Measurements from ENCODE around the gene CFAP58. TPM values are rescaled to one million over a fixed set of nuclear protein-coding genes. Genes with fewer than 3 reads are reported as not detected.

CFAP58 gene
- polyA plus RNA-seq, 3 donors: 0.16 TPM; not detected in 2

DNA sequence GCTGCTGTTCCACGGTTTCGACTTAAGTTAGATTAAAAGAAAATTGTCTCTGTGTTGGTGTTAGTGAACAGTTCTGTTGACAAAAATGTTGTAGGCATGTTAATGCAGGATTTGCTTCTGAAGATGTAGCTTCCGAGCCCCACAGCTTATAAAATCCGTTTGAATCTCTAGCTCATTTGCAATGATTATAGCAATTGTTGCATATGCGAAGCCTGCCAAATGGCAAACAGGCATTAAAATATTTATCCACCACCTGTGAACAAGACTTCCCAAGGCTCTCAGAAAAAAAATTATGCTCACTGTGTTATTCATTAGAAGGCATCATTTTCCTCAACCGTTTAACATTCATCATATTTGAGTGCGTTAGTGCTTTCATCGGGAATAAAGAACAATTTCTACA lies 14.3 kb downstream of the CFAP58 start:
- H3K4me1 ChIP-seq (ENCODE audit: control insufficient read depth in 1 of 2, insufficient read depth in 2 of 2, low read length in 2 of 2): no peaks in the 10 kb centered on the region
- TF ChIP-seq, protein P1, sequence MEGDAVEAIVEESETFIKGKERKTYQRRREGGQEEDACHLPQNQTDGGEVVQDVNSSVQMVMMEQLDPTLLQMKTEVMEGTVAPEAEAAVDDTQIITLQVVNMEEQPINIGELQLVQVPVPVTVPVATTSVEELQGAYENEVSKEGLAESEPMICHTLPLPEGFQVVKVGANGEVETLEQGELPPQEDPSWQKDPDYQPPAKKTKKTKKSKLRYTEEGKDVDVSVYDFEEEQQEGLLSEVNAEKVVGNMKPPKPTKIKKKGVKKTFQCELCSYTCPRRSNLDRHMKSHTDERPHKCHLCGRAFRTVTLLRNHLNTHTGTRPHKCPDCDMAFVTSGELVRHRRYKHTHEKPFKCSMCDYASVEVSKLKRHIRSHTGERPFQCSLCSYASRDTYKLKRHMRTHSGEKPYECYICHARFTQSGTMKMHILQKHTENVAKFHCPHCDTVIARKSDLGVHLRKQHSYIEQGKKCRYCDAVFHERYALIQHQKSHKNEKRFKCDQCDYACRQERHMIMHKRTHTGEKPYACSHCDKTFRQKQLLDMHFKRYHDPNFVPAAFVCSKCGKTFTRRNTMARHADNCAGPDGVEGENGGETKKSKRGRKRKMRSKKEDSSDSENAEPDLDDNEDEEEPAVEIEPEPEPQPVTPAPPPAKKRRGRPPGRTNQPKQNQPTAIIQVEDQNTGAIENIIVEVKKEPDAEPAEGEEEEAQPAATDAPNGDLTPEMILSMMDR (IDR thresholded peaks at IDR 0.05): no peak
- H3K27ac Mint-ChIP-seq: no peak overlapping the region
- no peaks in the 10 kb centered on the region for H3K79me2 ChIP-seq (ENCODE audit: insufficient read depth, low read length)
- no peaks in the 10 kb centered on the region for H4K20me1 ChIP-seq (ENCODE audit: insufficient read depth, low read length)
- H3K4me2 ChIP-seq (replicated peaks; ENCODE audit: extremely low read depth, low read length, poor library complexity, severe bottlenecking): no peak overlapping the region
- H3K4me1 Mint-ChIP-seq: no peaks in the 10 kb centered on the region
- peaks cover 12 to 13% of the 10 kb centered on the region in 2 donors for H3K9me3 ChIP-seq (replicated peaks in 1 of 2; ENCODE audit: control insufficient read depth in 1 of 2, insufficient read depth in 1 of 2, low read length in 2 of 2)
- no peaks in the 10 kb centered on the region for H3K36me3 Mint-ChIP-seq
- no peak overlapping the region for H3K4me3 Mint-ChIP-seq
- peaks cover 0 to 9% (median 5%) of the 10 kb centered on the region in 3 donors for H3K27me3 Mint-ChIP-seq (ENCODE audit: low read depth in 3 of 3)
- 69% methylated on average over 2 of the region's 8 CpGs for WGBS (ENCODE audit: insufficient coverage)
- peaks cover 0 to 15% (median 11%) of the 10 kb centered on the region in 7 donors for H3K9me3 Mint-ChIP-seq
- H3K36me3 ChIP-seq (replicated peaks in 1 of 2; ENCODE audit: control insufficient read depth in 1 of 2, insufficient read depth in 2 of 2, low read length in 2 of 2): no peaks in the 10 kb centered on the region
- no peak overlapping the region for H3K27ac ChIP-seq (ENCODE audit: low read depth in 1 of 2, low read length in 2 of 2)
- no peak for DNase-seq
- no peak overlapping the region for H3K4me3 ChIP-seq (replicated peaks in 1 of 3; ENCODE audit: low read depth in 2 of 3, low read length in 3 of 3)
- H3K27me3 ChIP-seq (ENCODE audit: control insufficient read depth in 2 of 2, insufficient read depth in 2 of 2, low read length in 2 of 2): peaks cover 2 to 12% of the 10 kb centered on the region in 2 donors
- no peak overlapping the region for H3K9ac ChIP-seq (ENCODE audit: insufficient read depth, low read length, poor library complexity, severe bottlenecking)
- no peak overlapping the region for H2AFZ ChIP-seq (ENCODE audit: insufficient read depth, low read depth, low read length, poor library complexity, severe bottlenecking)
- intact Hi-C loops (cut with micrococcal nuclease): no loop called here

DNA sequence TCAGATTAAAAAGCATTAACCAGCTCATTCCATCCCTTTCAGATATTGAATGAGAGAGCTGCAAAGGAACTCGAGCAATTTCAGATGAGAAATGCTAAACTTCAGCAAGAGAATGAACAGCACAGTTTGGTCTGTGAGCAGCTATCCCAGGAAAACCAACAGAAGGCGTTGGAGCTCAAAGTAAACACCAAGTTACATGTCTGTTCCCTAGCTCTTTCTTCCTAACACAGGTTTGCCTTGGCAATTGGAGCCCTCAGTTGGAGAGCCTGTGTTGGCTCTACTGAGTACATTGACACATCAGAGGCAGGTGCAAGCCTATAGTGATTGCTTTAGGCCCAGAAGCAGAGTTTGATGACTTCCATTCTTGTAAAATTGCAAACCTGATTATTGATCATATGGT lies 14.7 kb downstream of the CFAP58 start:
- H3K27me3 Mint-ChIP-seq (ENCODE audit: low read depth in 3 of 3): peaks cover 0 to 9% (median 5%) of the 10 kb centered on the region in 3 donors
- intact Hi-C loops (cut with micrococcal nuclease): no loop called here

More for the DNA sequence above, 14.7 kb downstream of the CFAP58 start:
- Histone ChIP-seq H3K9me3 (replicated peaks in 1 of 2; ENCODE audit: control insufficient read depth in 1 of 2, insufficient read depth in 1 of 2, low read length in 2 of 2) (peaks cover 12 to 13% of the 10 kb centered on the region in 2 donors), H3K4me2 (replicated peaks; ENCODE audit: extremely low read depth, low read length, poor library complexity, severe bottlenecking) (no peak overlapping the region), H4K20me1 (ENCODE audit: insufficient read depth, low read length) (no peaks in the 10 kb centered on the region), H2AFZ (ENCODE audit: insufficient read depth, low read depth, low read length, poor library complexity, severe bottlenecking) (no peak overlapping the region), H3K79me2 (ENCODE audit: insufficient read depth, low read length) (no peaks in the 10 kb centered on the region), H3K9ac (ENCODE audit: insufficient read depth, low read length, poor library complexity, severe bottlenecking) (no peak overlapping the region), H3K27ac (ENCODE audit: low read depth in 1 of 2, low read length in 2 of 2) (no peak overlapping the region), H3K27me3 (ENCODE audit: control insufficient read depth in 2 of 2, insufficient read depth in 2 of 2, low read length in 2 of 2) (peaks cover 2 to 12% of the 10 kb centered on the region in 2 donors), H3K36me3 (replicated peaks in 1 of 2; ENCODE audit: control insufficient read depth in 1 of 2, insufficient read depth in 2 of 2, low read length in 2 of 2) (no peaks in the 10 kb centered on the region), H3K4me3 (replicated peaks in 1 of 3; ENCODE audit: low read depth in 2 of 3, low read length in 3 of 3) (no peak overlapping the region), H3K4me1 (ENCODE audit: control insufficient read depth in 1 of 2, insufficient read depth in 2 of 2, low read length in 2 of 2) (no peaks in the 10 kb centered on the region)
- TF ChIP-seq, protein P1 (IDR thresholded peaks at IDR 0.05): no peak
- Mint-ChIP-seq H3K4me1 (no peaks in the 10 kb centered on the region), H3K4me3 (no peak overlapping the region), H3K36me3 (no peaks in the 10 kb centered on the region), H3K27ac (no peak overlapping the region), H3K9me3 (peaks cover 0 to 15% (median 11%) of the 10 kb centered on the region in 7 donors)
- 83% methylated on average over 2 of the region's 2 CpGs for WGBS (ENCODE audit: insufficient coverage)
- DNase-seq: no peak
